Cardiac septum (tissue), 1 donor: ENCODE measurements around the gene TMEM179. TPM values are rescaled to one million over a fixed set of nuclear protein-coding genes. Genes with fewer than 3 reads are reported as not detected.

Experiments used
- DNase-seq: peaks from one replicate; pipeline ENCODE4 v3.0.0-alpha.2; 2020; ENCODE audit warnings: low spot score
- intact Hi-C: fragments of 100-400 bp; cut with DNase I; formaldehyde crosslinking; loops from one replicate; pipeline ENCODE4 v1.14.0; 2022
- total RNA-seq: library from RNA; stranded (reverse); fragmentation: NEBNext Ultra II Directional; extraction: Animal tissue kit (Norgen Biotek cat#: 25700); gene quantifications from one replicate; pipeline ENCODE4 v1.2.1, GENCODE V29; 2021
- donor health status: DM: no; HTN: no; CAD: no.

Gene TMEM179
- total RNA-seq, 1 donor from 2014 or later, result 0.89 TPM

DNA sequence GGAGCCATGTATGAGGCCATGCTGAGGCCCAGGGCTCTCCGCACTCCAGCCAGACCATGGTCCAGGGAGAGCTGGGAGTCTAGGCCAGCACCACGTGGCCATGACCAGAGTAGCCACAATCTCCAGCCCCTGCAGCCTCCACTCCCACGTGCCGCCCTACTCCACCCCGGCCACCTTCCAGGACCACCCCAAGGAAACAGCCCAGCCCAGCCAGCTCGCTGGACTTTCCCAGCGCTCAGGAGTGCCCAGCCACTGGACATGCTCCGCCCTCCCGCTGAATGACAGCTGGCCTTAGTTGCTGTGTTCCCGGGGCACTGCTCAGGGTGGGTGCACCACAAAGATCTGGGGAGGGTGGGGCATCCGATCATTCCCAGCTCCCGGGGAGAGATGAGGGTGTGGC is 27.1 kb downstream of the TMEM179 start:
- no peak for DNase-seq

GRCh38 chr14:104576970-104577332 is 27.6 kb downstream of the TMEM179 start:
- no peak for DNase-seq
- intact Hi-C loops, result loop anchor here (5.0 kb wide), 1 partner anchor 65 kb away; no protein-coding TSS in a partner anchor

More for the DNA sequence above, 27.1 kb downstream of the TMEM179 start:
- intact Hi-C loops, result loop anchor here (5.0 kb wide), 1 partner anchor 65 kb away; no protein-coding TSS in a partner anchor

- intact Hi-C loops, result loop anchor here (5.0 kb wide), 1 partner anchor 66 kb away; no protein-coding TSS in a partner anchor
- DNase-seq, result no peak
These were observed 28.2 kb downstream of the TMEM179 start for GRCh38 chr14:104576232-104576969.

DNA sequence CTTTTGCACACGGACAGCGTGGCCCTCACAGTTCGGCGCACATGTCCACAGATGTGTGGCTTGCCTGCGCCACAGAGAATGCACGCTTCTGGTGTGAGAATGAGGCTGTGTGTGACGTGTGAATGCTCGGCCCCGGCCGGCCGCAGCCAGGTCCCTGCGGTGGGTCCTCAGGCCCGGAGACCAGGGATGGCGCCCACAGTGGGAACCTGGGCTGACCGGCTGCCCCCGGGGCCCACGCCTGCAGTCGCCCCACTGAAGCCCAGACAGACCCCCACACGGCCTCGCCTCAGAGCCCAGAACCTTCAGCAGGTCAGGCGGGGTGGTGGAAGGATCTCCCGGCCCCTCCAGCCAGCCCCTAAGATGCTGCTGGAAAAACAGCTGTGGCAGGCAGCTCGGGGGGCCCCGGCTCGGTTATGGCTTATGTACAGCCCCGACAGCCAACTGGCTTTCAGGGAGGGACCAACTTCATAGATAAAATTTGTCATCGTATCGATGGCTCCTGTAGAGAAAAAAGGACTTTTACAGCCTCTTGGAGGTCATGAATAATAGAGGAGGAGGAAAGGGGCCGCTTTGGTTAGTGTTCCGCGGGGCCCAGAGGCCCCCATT is 29.5 kb downstream of the TMEM179 start:
- no peak for DNase-seq
- intact Hi-C loops, result loop anchor here (5.0 kb wide), 1 partner anchor 67 kb away; no protein-coding TSS in a partner anchor

GRCh38 chr14:104574536-104574935 is 30.0 kb downstream of the TMEM179 start:
- intact Hi-C loops, result no loop called here
- DNase-seq, result no peak

DNA sequence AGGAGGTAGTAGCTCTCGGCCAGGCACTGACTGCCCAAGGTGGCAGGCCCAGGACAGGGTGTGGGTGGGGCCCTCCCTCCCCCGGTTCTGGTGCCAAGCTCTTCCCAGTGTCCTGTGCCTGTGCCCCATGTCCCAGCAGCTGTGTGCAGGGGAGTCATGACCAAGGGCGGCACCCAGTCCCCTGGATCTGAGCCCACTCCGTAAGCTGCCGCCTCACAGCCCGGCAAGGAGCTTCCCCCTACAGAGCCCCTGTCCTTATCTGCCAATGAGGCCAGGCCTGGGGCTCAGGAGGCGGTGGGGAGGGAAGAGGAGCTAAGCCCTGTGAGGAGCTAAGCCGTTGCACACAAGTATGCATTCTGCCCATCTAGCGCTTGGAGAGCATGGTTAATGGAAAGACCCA is 30.6 kb downstream of the TMEM179 start:
- no peak for DNase-seq
- intact Hi-C loops, result no loop called here

- DNase-seq, result no peak
- intact Hi-C loops, result no loop called here
These were observed 31.9 kb downstream of the TMEM179 start for GRCh38 chr14:104572668-104573067.

DNA sequence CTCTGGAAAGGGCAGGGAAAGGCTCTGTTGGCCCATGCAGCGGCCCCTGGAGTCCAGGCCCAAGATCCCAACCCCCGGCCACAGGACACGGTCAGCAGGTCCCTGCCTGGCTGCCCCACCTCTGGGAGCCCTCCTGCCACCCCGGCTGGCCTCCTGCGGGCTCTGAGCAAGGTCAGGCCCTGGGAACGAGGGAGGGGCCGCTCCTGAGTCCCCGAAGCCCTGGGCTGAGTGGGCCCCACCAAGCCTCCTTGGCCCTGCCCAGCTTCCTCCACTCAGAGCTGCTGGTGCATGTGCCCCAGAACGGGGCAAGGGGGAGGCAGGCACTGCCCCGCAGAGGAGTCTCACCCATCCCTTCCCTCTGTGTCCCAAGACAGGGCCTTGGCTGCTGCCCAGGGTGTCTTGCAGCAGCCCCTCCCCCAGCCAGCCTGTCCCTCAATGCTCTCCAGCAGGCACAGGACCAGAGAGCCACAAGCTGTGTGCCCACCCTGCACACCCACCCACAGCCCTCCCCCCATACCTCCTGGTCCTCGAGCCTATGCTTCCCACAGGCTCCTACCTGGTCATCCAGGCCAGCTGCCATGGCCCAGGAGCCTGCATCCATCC is 32.4 kb downstream of the TMEM179 start:
- no peak for DNase-seq
- intact Hi-C loops, result no loop called here

DNA sequence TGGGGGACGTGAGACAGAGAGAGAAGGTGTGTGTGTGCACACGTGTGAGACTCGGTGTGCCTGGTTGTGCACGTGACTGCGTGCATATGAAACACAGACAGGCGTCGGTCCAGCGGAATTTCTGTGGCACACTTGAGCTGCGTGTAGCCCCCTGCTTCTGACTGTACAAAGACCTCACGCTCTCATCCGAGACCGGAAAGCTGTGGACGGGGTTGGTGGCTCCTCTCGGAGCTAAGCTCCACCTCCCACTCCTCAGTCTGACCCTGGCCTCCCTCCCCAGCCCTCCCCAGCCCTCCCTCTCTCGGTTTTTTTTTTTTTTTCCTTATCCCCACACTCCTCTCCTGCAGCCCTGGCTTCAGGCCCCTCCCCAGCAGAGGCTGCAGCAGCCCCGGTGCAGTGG is 33.3 kb downstream of the TMEM179 start:
- intact Hi-C loops, result no loop called here
- no peak for DNase-seq

GRCh38 chr14:104569435-104569834 is 35.1 kb downstream of the TMEM179 start:
- no peak for DNase-seq
- intact Hi-C loops, result no loop called here

DNA sequence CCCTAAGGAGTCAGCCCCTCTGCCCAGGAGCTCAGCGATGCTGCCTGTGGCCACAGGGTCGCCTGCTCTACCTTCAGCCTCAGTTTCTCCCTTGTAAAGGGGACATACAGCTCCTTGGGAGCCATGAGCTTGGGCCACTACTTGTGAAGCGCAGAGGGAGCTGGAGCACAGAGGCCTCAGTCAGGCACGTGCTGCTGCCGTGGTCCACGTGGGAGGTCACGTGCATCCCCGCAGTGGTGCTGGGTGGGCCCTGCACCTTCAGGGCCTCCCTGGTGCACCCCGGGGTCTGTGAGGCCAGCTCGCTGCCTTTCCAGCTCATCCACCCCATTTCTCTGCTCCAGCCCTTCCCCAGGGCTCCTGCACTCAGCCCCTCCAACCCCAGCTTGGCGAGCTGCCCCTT is 36.0 kb downstream of the TMEM179 start:
- intact Hi-C loops, result no loop called here
- DNase-seq, result no peak

DNA sequence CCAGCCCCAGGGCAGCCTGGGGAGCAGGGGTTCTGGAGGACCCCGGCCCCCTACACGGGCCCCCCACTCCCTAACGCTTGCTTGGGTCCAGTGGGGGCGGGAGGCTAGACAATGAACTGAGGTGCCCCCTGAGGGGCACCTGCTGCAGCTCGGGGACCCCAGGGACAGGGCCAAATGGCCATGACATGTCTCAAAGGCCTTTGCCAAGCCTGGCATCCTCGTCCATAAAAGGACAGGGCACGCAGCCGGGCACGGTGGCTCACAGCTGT is 36.7 kb downstream of the TMEM179 start:
- intact Hi-C loops, result no loop called here
- no peak for DNase-seq

GRCh38 chr14:104567141-104567956 is 37.2 kb downstream of the TMEM179 start:
- intact Hi-C loops, result no loop called here
- DNase-seq, result no peak

DNA sequence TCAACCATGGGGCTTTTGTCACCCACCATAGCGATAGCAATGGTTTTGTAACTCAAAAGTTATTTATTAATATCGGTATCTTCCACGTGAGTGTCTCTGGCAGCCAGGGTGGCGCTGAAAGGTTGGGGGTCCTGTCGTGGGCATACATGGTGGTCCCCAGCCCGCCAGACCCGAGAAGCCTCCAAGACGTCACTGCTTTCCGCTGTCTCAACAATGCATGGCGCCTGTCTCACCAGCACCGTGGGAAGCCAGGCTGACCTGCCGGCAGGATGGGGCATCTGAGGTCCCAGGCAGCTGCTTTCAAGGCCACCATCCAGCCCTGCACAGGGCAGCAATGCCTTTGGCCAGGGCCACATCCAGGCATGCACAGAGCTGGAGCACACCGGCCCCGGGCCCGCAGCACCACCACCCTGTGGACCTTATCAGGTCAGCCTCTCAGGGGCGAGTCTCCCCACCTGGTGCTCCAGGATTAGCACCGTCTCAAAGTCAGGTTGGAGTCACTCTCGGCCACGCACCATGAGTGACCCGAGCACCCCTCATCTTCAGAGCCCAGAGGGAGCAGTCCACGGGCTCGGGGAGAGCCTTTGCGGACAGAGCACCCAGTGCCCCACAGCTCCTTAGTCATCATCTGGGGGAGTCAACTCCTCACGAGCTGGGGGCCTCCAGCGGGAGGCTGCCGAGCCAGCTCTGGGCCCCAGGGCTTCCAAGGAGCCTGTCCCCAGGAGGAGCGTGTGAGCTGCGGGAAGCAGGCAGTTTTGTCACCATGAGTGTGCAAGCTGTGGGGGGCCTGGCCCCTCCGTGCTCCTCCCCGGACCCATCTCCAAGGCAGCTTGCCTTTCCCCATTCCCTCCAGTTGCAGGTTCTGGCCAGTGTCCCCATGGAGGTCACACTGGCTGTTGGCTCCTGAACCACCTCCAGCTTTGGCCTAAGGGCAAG is 39.6 kb downstream of the TMEM179 start:
- no peak for DNase-seq
- intact Hi-C loops, result loop anchor here (1.0 to 5.0 kb wide), 2 partner anchors 428 to 488 kb away; no protein-coding TSS in a partner anchor

DNA sequence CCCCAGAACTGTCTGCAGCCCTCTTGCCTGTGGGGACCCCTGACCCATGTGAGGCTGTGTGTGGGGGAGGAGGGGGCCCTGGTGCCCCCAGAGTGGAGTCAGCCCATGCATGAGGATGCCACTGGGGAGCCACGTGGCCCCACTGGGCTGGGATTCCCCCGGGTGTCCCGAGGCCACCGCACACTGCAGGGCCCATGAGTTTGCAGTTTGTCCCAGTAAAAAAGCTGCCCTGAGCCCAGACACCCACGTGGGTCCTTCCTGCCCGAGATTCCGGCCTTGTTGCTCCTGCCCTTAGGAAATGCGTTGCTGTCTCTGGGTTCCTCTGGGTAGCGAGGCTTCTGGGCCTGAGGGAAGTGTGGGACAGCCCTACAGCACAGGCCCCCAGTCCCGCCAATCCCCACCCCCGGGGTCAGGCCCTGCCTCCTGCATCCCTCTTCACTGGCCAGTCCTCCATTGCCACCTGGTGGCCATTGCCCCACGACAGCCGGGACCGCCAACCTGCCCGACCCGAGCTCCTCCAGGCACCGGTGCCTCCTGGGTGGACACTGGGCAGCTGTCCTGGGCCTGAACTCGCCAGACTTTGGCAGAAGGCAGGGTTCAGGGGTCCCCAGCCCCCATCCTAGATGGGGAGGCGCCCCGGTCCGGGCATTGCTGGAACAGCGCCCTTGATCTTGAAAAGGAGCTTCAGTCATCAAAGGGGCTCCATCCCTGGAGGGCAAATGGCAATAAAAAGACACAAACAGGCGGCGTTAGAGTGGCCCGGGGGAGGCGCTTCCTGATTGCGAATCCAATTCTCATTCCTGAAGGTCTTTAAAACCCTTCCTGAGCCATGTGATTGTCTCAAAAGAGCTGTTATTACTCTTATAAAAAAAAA is 40.6 kb downstream of the TMEM179 start:
- intact Hi-C loops, result loop anchor here (1.0 to 5.0 kb wide), 2 partner anchors 427 to 487 kb away; no protein-coding TSS in a partner anchor
- DNase-seq, result peak; percentile 82

- no peak for DNase-seq
- intact Hi-C loops, result loop anchor here (5.0 kb wide), 1 partner anchor 486 kb away; no protein-coding TSS in a partner anchor
These were observed 41.3 kb downstream of the TMEM179 start for GRCh38 chr14:104563191-104563741.

DNA sequence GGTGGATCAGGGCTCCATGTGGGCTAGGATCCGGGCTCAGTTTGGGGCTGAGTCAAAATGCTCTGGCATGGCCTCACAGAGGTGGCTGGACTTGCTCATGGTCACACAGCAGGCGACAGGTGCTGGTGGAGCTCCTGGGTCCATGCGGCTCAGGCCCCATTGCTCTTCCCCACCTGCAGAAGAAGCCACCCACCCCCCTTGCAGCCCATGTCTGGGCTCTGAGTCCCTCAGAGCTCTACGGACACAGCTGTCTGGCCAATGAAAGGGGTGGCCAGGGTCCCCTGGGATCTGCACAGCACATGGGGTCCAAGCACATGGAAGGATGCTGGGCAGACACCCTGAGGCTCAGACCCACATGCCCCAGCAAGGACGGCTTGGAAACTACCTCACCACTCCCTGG is 42.0 kb downstream of the TMEM179 start:
- no peak for DNase-seq
- intact Hi-C loops, result loop anchor here (5.0 kb wide), 1 partner anchor 485 kb away; no protein-coding TSS in a partner anchor
